PC-9 (cell line): Measurements from ENCODE around the gene OR5A2. TPM values are rescaled to one million over a fixed set of nuclear protein-coding genes. Genes with fewer than 3 reads are reported as not detected.

ENCODE experiments used
- Bru-seq: library from RNA; stranded (reverse); fragments of 400-500 nt; gene quantifications from one replicate; lab custom pipeline; 2021; lab: Mats Ljungman, UMichigan
- BruChase-seq, 2 experiments: library from RNA; stranded (reverse); fragments of 400-500 nt; gene quantifications; one replicate each; lab custom pipeline; 2021; lab: Mats Ljungman, UMichigan
- BruUV-seq: library from RNA; stranded (reverse); fragments of 400-500 nt; replicated peaks from 2 replicates; lab custom pipeline; 2021; lab: Mats Ljungman, UMichigan
- CTCF ChIA-PET: fragments of 300-600 bp; sonication (Branson Sonifier 250); formaldehyde crosslinking; loops from one replicate; lab custom pipeline; 2022; ENCODE audit warnings: antibody characterized with exemption; lab: Charles Lee
- POLR2A ChIA-PET: fragments of 300-600 bp; sonication (Branson Sonifier 250); formaldehyde crosslinking; loops from one replicate; lab custom pipeline; 2022; ENCODE audit warnings: antibody characterized with exemption; ENCODE audit not compliant: unreplicated experiment; lab: Charles Lee
- DNase-seq, 2 experiments: peaks; one replicate each; pipeline versions ENCODE4 v3.0.0 to v3.0.0-alpha.2; 2015 to 2022; ENCODE audit warnings: mixed read lengths in 1 of 2
- H2AFZ ChIP-seq: fragments of 200-600 bp; sonication (generic); 2 replicates; pipeline ENCODE4 v1.8.1; 2017; ENCODE audit warnings: antibody characterized with exemption
- H3F3A ChIP-seq: fragments of 200-600 bp; sonication (generic); 2 replicates; pipeline ENCODE4 v1.8.1; 2017; ENCODE audit warnings: antibody characterized with exemption, mild to moderate bottlenecking, low read depth; ENCODE audit not compliant: insufficient read depth
- H3K27ac ChIP-seq: fragments of 200-600 bp; sonication (generic); 2 replicates; pipeline ENCODE4 v1.6.1; 2016; ENCODE audit warnings: mixed run types
- H3K27me3 ChIP-seq: fragments of 200-600 bp; sonication (generic); 2 replicates; pipeline ENCODE4 v1.6.1; 2016; ENCODE audit warnings: low read depth, mixed run types; ENCODE audit not compliant: insufficient read depth
- H3K36me3 ChIP-seq: fragments of 200-600 bp; sonication (generic); 2 replicates; pipeline ENCODE4 v1.6.1; 2016; ENCODE audit warnings: low read depth, mixed run types
- H3K4me1 ChIP-seq: fragments of 200-600 bp; sonication (generic); replicated peaks from 2 replicates; pipeline ENCODE4 v1.6.1; 2016; ENCODE audit warnings: mixed run types; ENCODE audit not compliant: insufficient read depth
- H3K4me2 ChIP-seq: fragments of 200-600 bp; sonication (generic); 2 replicates; pipeline ENCODE4 v1.6.1; 2017; ENCODE audit warnings: mixed run types
- H3K4me3 ChIP-seq: fragments of 200-600 bp; sonication (generic); 2 replicates; pipeline ENCODE4 v1.6.1; 2016; ENCODE audit warnings: mixed run types
- H3K79me2 ChIP-seq: fragments of 200-600 bp; sonication (generic); 2 replicates; pipeline ENCODE4 v1.6.1; 2017; ENCODE audit warnings: low read depth, mixed run types
- H3K9me2 ChIP-seq: fragments of 200-600 bp; sonication (generic); 2 replicates; pipeline ENCODE4 v1.8.1; 2017; ENCODE audit warnings: mild to moderate bottlenecking; ENCODE audit not compliant: insufficient read depth
- H3K9me3 ChIP-seq: fragments of 200-600 bp; sonication (generic); 2 replicates; pipeline ENCODE4 v1.8.1; 2016; ENCODE audit warnings: low read depth; ENCODE audit not compliant: insufficient read depth
- H4K20me1 ChIP-seq: fragments of 200-600 bp; sonication (generic); 2 replicates; pipeline ENCODE4 v1.8.1; 2017; ENCODE audit not compliant: insufficient read depth
- CTCF ChIP-seq: fragments of 200-600 bp; sonication (generic); conservative IDR thresholded peaks from 2 replicates; pipeline ENCODE4 v1.6.1; 2017; ENCODE audit warnings: mixed run types, antibody characterized with exemption, mild to moderate bottlenecking, moderate library complexity
- EZH2 ChIP-seq: fragments of 200-600 bp; sonication (generic); IDR thresholded peaks from 2 replicates; pipeline ENCODE4 v1.8.0; 2017; ENCODE audit warnings: antibody characterized with exemption, low read depth
- intact Hi-C: fragments of 100-400 bp; cut with micrococcal nuclease; formaldehyde crosslinking; loops from one replicate; pipeline ENCODE4 v1.10.0; 2022; ENCODE audit not compliant: unreplicated experiment
- long read RNA-seq: library from polyadenylated mRNA; stranded (forward); transcript quantifications from one replicate; pipeline ENCODE4 v2.0.0, GENCODE V29; 2022
- total RNA-seq: library from RNA; stranded (reverse); gene quantifications from 2 replicates; pipeline ENCODE4 v1.2.3, GENCODE V29; 2021

OR5A2 gene
- total RNA-seq (not detected in 2 replicates), Bru-seq, nascent RNA (not detected), BruChase-seq, experiment 1, labeled RNA remaining after a 2-hour chase (not detected), BruChase-seq, experiment 2, labeled RNA remaining after a 6-hour chase (not detected)
- long read RNA-seq, result 0 reads

- Histone ChIP-seq H3K4me1 (no peaks in the 10 kb centered on the region), H3K9me3 (no peaks in the 10 kb centered on the region; the same call in 1 of the 2 replicates), H3F3A (no peaks in the 10 kb centered on the region), H3K27ac (no peak within 1 kb of the TSS), H2AFZ (no peak within 1 kb of the TSS), H4K20me1 (no peaks in the 10 kb centered on the region), H3K4me2 (no peak within 1 kb of the TSS), H3K79me2 (no peaks in the 10 kb centered on the region), H3K36me3 (no peaks in the 10 kb centered on the region), H3K9me2 (no peaks in the 10 kb centered on the region; the same call in 1 of the 2 replicates), H3K27me3 (no peaks in the 10 kb centered on the region), H3K4me3 (no peak within 1 kb of the TSS)
- no TSS peak for BruUV-seq
- ChIA-PET CTCF (no interaction called here), POLR2A (no interaction called here)
- intact Hi-C loops, result no loop called here
- no peak for DNase-seq
- TF ChIP-seq CTCF (no peak), EZH2 (no peak)
Measured at GRCh38 chr11:59426361-59427067, at the start of gene OR5A2. OR5A2 (minus strand) TSS chr11:59426413; CDS start chr11:59422953, 3,460 bp downstream.

GRCh38 chr11:59475176-59475575 lies 49.0 kb upstream of the OR5A2 start:
- Histone ChIP-seq H3K79me2 (no peaks in the 10 kb centered on the region), H2AFZ (no peak overlapping the region), H3K9me3 (no peaks in the 10 kb centered on the region), H3F3A (no peaks in the 10 kb centered on the region), H3K36me3 (no peaks in the 10 kb centered on the region), H3K27me3 (peaks cover 36% of the 10 kb centered on the region), H3K4me1 (no peaks in the 10 kb centered on the region), H3K9me2 (no peaks in the 10 kb centered on the region), H3K4me3 (no peak overlapping the region), H3K4me2 (no peak overlapping the region), H4K20me1 (no peaks in the 10 kb centered on the region), H3K27ac (no peak overlapping the region)
- BruUV-seq, result no TSS peak
- POLR2A ChIA-PET, result no interaction called here
- intact Hi-C loops, result no loop called here
- DNase-seq, result no peak
- TF ChIP-seq CTCF, result no peak
- TF ChIP-seq EZH2, result no peak
- CTCF ChIA-PET, result no interaction called here

GRCh38 chr11:59473015-59473414 lies 46.8 kb upstream of the OR5A2 start, which contains the start of gene OR4D10:
OR4D10 (plus strand) TSS chr11:59473315; CDS start chr11:59477430, 4,115 bp downstream.
- Histone ChIP-seq H3K9me2 (no peaks in the 10 kb centered on the region), H4K20me1 (no peaks in the 10 kb centered on the region), H3K36me3 (no peaks in the 10 kb centered on the region), H3K9me3 (no peaks in the 10 kb centered on the region), H3K4me2 (no peak within 1 kb of the TSS), H2AFZ (no peak within 1 kb of the TSS; the same call in 1 of the 2 replicates), H3K79me2 (no peaks in the 10 kb centered on the region), H3K27me3 (peaks cover 29% of the 10 kb centered on the region), H3K27ac (no peak within 1 kb of the TSS), H3K4me1 (no peaks in the 10 kb centered on the region), H3F3A (no peaks in the 10 kb centered on the region), H3K4me3 (no peak within 1 kb of the TSS)
- POLR2A ChIA-PET, result interaction anchor here (0.7 kb wide), 1 partner anchor 30 kb away, joined by 17 read pairs; no protein-coding TSS in a partner anchor
- CTCF ChIA-PET, result no interaction called here
- no peak for DNase-seq
- no TSS peak for BruUV-seq
- intact Hi-C loops, result no loop called here
- TF ChIP-seq EZH2, result no peak
- no peak for TF ChIP-seq CTCF
